GM23248 (cell line): ENCODE data around the gene LOXL3. TPM values are rescaled to one million over a fixed set of nuclear protein-coding genes. Genes with fewer than 3 reads are reported as not detected.
"Not testable (repeated sequence)": the region's sequence is repeated elsewhere in the genome, so short reads cannot be mapped to it uniquely, and the experiment has no call there.

Experiments
- DNase-seq: peaks from one replicate; pipeline ENCODE4 v3.0.0-alpha.2; 2015
- H2AFZ ChIP-seq: fragments of 200-600 bp; sonication (generic); 2 replicates; pipeline ENCODE4 v1.6.1; 2016; ENCODE audit warnings: antibody characterized with exemption
- H3F3A ChIP-seq: fragments of 200-600 bp; sonication (generic); 2 replicates; pipeline ENCODE4 v1.6.1; 2016; ENCODE audit warnings: mild to moderate bottlenecking, antibody characterized with exemption, mixed run types; ENCODE audit not compliant: insufficient read depth
- H3K27ac ChIP-seq: fragments of 200-600 bp; sonication (generic); 2 replicates; pipeline ENCODE4 v1.5.1; 2016; ENCODE audit warnings: mild to moderate bottlenecking
- H3K27me3 ChIP-seq: fragments of 200-600 bp; sonication (generic); replicated peaks from 2 replicates; pipeline ENCODE4 v1.6.1; 2016; ENCODE audit warnings: mild to moderate bottlenecking; ENCODE audit not compliant: insufficient read depth
- H3K36me3 ChIP-seq: fragments of 200-600 bp; sonication (generic); 2 replicates; pipeline ENCODE4 v1.6.1; 2016; ENCODE audit warnings: low read depth, mild to moderate bottlenecking
- H3K4me1 ChIP-seq: fragments of 200-600 bp; sonication (generic); 2 replicates; pipeline ENCODE4 v1.6.1; 2016; ENCODE audit warnings: mild to moderate bottlenecking; ENCODE audit not compliant: insufficient read depth
- H3K4me2 ChIP-seq: fragments of 200-600 bp; sonication (generic); one replicate; pipeline ENCODE4 v1.6.1; 2016; ENCODE audit warnings: mild to moderate bottlenecking; ENCODE audit not compliant: unreplicated experiment
- H3K4me3 ChIP-seq: fragments of 200-600 bp; sonication (generic); 2 replicates; pipeline ENCODE4 v1.5.1; 2016; ENCODE audit warnings: mild to moderate bottlenecking
- H3K79me2 ChIP-seq: fragments of 200-600 bp; sonication (generic); 2 replicates; pipeline ENCODE4 v1.6.1; 2016; ENCODE audit warnings: mild to moderate bottlenecking; ENCODE audit not compliant: insufficient read depth
- H3K9ac ChIP-seq: fragments of 200-600 bp; sonication (generic); 2 replicates; pipeline ENCODE4 v1.6.1; 2016; ENCODE audit warnings: mild to moderate bottlenecking
- H3K9me2 ChIP-seq: fragments of 200-600 bp; sonication (generic); 2 replicates; pipeline ENCODE4 v1.6.1; 2016; ENCODE audit warnings: mixed run types, mild to moderate bottlenecking, moderate library complexity; ENCODE audit not compliant: insufficient read depth
- H3K9me3 ChIP-seq: fragments of 200-600 bp; sonication (generic); one replicate; pipeline ENCODE4 v1.6.1; 2017; ENCODE audit warnings: low read depth
- H4K20me1 ChIP-seq: fragments of 200-600 bp; sonication (generic); 2 replicates; pipeline ENCODE4 v1.6.0; 2016; ENCODE audit not compliant: insufficient read depth
- EZH2 ChIP-seq: fragments of 200-600 bp; sonication (generic); IDR thresholded peaks from 2 replicates; pipeline ENCODE4 v1.6.1; 2018; ENCODE audit warnings: antibody characterized with exemption, mild to moderate bottlenecking; ENCODE audit not compliant: insufficient read depth, poor library complexity, severe bottlenecking
- EZH2phosphoT487 ChIP-seq: fragments of 200-600 bp; sonication (generic); IDR thresholded peaks from 2 replicates; pipeline ENCODE4 v1.6.1; 2018; ENCODE audit warnings: antibody characterized with exemption, moderate library complexity, mild to moderate bottlenecking, low read depth; ENCODE audit not compliant: insufficient read depth
- WGBS, 2 experiments: methylation state at CpG; one replicate each; pipeline ENCODE4 v1.1.6; 2015 to 2017; ENCODE audit warnings: low lambda C conversion rate in 2 of 2, low coverage in 1 of 2; ENCODE audit errors: missing lambda C conversion rate in 2 of 2; 5-methylcytosine and 5-hydroxymethylcytosine counted together
- in situ Hi-C: fragments of 300-500 bp; cut with MboI; formaldehyde crosslinking; loops from 2 replicates; pipeline ENCODE4 v1.15.0; 2020
- polyA plus RNA-seq: library from polyadenylated mRNA; unstranded; fragments of >200 nt; fragmentation: Nextera tagmentation; extraction: Ambion mirVana; gene quantifications from 2 replicates; pipeline ENCODE4 v1.2.1, GENCODE V29; 2016
- total RNA-seq: library from RNA; depleted of rRNA; stranded (reverse); fragments of >200 nt; shearing (Covaris generic); gene quantifications from 2 replicates; pipeline ENCODE4 v1.2.3, GENCODE V29; 2014

Gene LOXL3
- total and polyA plus RNA-seq, 2 experiments from 2014 or later, result 52.4 to 55.2 TPM

GRCh38 chr2:74564222-74564621 lies 10.5 kb upstream of the LOXL3 start:
- no peaks in the 10 kb centered on the region for H4K20me1 ChIP-seq
- TF ChIP-seq EZH2phosphoT487 (no peak), EZH2 (no peak)
- H3K9me2 ChIP-seq, result no peaks in the 10 kb centered on the region
- H2AFZ ChIP-seq, result no peak overlapping the region
- WGBS, 2 experiments, result 37 to 46% methylated on average over 5 of the region's 5 CpGs
- peaks cover 54% of the 10 kb centered on the region for H3K4me1 ChIP-seq
- no peaks in the 10 kb centered on the region for H3K9me3 ChIP-seq
- no peaks in the 10 kb centered on the region for H3K79me2 ChIP-seq
- H3K4me3 ChIP-seq, result no peak overlapping the region
- peak overlapping the region; percentile 9 for H3K4me2 ChIP-seq
- peak overlapping the region; percentile 49 for H3K27ac ChIP-seq
- H3F3A ChIP-seq, result peaks cover 49% of the 10 kb centered on the region
- H3K9ac ChIP-seq, result no peak overlapping the region
- H3K36me3 ChIP-seq, result no peaks in the 10 kb centered on the region
- peak; percentile 68 for DNase-seq
- in situ Hi-C loops, result no loop called here
- no peaks in the 10 kb centered on the region for H3K27me3 ChIP-seq

DNA sequence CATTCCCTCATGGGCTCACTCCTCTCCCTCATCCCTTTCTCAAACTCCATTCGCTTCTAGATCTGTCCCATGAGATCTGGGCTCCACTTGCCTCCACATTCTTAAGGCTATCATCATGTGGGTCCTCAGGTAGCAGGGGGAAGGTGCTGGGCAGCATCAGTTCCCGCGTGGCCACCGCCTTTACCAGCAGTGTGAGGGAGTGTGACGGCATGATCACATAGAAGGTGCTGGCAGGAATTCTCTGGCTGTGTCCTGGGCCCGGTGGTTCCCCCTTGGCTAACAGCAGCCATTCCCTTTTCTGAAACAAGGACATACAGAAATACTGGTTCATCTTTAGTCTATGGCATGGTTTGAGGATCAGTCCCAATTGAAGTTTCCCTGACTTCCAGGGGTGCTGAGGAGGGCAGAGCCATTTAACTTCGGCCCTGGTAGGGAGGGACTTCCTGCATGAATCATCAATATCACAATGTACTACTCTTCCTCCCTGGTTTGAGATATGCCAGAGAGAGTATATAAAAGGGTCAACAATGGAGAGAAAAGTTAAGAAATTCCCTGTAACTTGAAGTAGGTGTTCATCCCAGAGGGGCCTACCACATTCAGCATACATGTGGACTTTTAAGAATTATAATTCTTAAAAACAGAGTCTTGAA lies 8.5 kb upstream of the LOXL3 start:
- WGBS, 2 experiments, result 77 to 83% methylated on average over 7 of the region's 7 CpGs
- in situ Hi-C loops, result no loop called here
- Histone ChIP-seq H3K79me2 (no peaks in the 10 kb centered on the region), H3K4me2 (no peak overlapping the region), H3K9me2 (no peaks in the 10 kb centered on the region), H3K9me3 (no peaks in the 10 kb centered on the region), H2AFZ (no peak overlapping the region), H3K4me3 (no peak overlapping the region), H3K27me3 (no peaks in the 10 kb centered on the region), H4K20me1 (no peaks in the 10 kb centered on the region), H3K9ac (no peak overlapping the region), H3F3A (peaks cover 31% of the 10 kb centered on the region), H3K27ac (no peak overlapping the region), H3K36me3 (no peaks in the 10 kb centered on the region), H3K4me1 (peaks cover 36% of the 10 kb centered on the region)
- TF ChIP-seq EZH2, result no peak
- no peak for TF ChIP-seq EZH2phosphoT487
- DNase-seq, result peak; percentile 19

- H3K9ac ChIP-seq, H2AFZ ChIP-seq, H3K4me2 ChIP-seq, H3K9me2 ChIP-seq, H3K4me3 ChIP-seq, H3K27me3 ChIP-seq, H3K36me3 ChIP-seq, H3K79me2 ChIP-seq, H4K20me1 ChIP-seq, DNase-seq, H3K27ac ChIP-seq, in situ Hi-C loops, H3K9me3 ChIP-seq: not testable (repeated sequence)
- Histone ChIP-seq H3K4me1 (peaks cover 26% of the 10 kb centered on the region), H3F3A (peaks cover 23% of the 10 kb centered on the region)
- WGBS, 2 experiments, result 95 to 100% methylated on average over 1 of the region's 1 CpG
These were observed 7.3 kb upstream of the LOXL3 start for GRCh38 chr2:74561022-74561421.

- Histone ChIP-seq H3K9me2 (no peaks in the 10 kb centered on the region), H3K9me3 (no peaks in the 10 kb centered on the region), H3K27ac (no peak overlapping the region), H3K27me3 (no peaks in the 10 kb centered on the region), H3K36me3 (no peaks in the 10 kb centered on the region), H3K4me1 (peaks cover 22% of the 10 kb centered on the region), H2AFZ (no peak overlapping the region), H3F3A (peaks cover 20% of the 10 kb centered on the region), H3K4me3 (no peak overlapping the region), H3K79me2 (peaks cover 3% of the 10 kb centered on the region; the same call in 1 of the 2 replicates), H3K9ac (no peak overlapping the region), H3K4me2 (no peak overlapping the region), H4K20me1 (no peaks in the 10 kb centered on the region)
- 80 to 81% methylated on average over 6 of the region's 6 CpGs for WGBS, 2 experiments
- in situ Hi-C loops, result no loop called here
- peak; percentile 15 for DNase-seq
- TF ChIP-seq EZH2phosphoT487 (no peak), EZH2 (no peak)
These were observed 6.8 kb upstream of the LOXL3 start for GRCh38 chr2:74560591-74560990.

DNA sequence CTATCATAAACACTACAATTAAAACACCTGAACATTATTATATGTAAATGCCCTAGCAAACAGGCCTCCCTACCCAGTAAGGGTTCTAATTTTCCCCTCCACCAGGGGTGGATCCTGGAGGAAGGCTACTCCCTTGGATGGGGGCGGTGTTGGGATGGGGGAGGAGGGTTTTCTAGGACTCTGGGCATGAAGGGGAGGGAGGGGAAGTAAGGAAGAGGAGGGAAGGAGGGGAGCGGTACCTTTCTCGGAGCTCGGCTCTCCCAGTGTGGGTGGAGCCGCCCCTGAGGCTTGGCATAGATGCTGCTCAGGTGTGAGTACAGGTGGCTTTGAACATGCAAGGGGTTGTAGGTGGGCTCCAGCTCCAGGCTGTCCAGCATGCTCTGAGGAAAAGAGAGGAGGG lies 6.2 kb upstream of the LOXL3 start:
- Histone ChIP-seq H3K9ac (no peak overlapping the region), H3K4me2 (no peak overlapping the region), H3K27ac (no peak overlapping the region), H3K9me2 (no peaks in the 10 kb centered on the region), H3F3A (peaks cover 16% of the 10 kb centered on the region), H2AFZ (no peak overlapping the region), H4K20me1 (no peaks in the 10 kb centered on the region), H3K79me2 (peaks cover 10% of the 10 kb centered on the region; the same call in 1 of the 2 replicates), H3K4me1 (peaks cover 18% of the 10 kb centered on the region), H3K27me3 (no peaks in the 10 kb centered on the region), H3K4me3 (no peak overlapping the region), H3K36me3 (no peaks in the 10 kb centered on the region), H3K9me3 (no peaks in the 10 kb centered on the region)
- DNase-seq, result no peak
- in situ Hi-C loops, result no loop called here
- TF ChIP-seq EZH2 (no peak), EZH2phosphoT487 (no peak)
- WGBS, 2 experiments, result 34 to 45% methylated on average over 3 to 5 of the region's 5 CpGs
